WTC11 (cell line): Measurements from ENCODE around the gene VEGFA. TPM values are rescaled to one million over a fixed set of nuclear protein-coding genes. Genes with fewer than 3 reads are reported as not detected.

Source experiments
- ATAC-seq: fragments of 200-7000 bp; cut with Tn5 transposase; 2 replicates; pipeline ENCODE4 v1.10.0; 2021; ENCODE audit warnings: mild to moderate bottlenecking, moderate library complexity
- CTCF ChIA-PET: fragments of 300-600 bp; sonication (Branson Sonifier 250); formaldehyde crosslinking; loops from one replicate; lab custom pipeline; 2021; ENCODE audit warnings: antibody characterized with exemption; lab: Charles Lee
- POLR2A ChIA-PET: fragments of 350-600 bp; sonication (Branson Sonifier 250); formaldehyde crosslinking; loops from one replicate; lab custom pipeline; 2021; ENCODE audit warnings: antibody characterized with exemption; lab: Charles Lee
- DNase-seq: peaks from one replicate; pipeline ENCODE4 v3.0.0; 2021; ENCODE audit warnings: low spot score
- H3K27ac Mint-ChIP-seq: 2 replicates; pipeline ENCODE4 v1.8.0; 2021; ENCODE audit warnings: mixed read lengths
- H3K27me3 Mint-ChIP-seq: 2 replicates; pipeline ENCODE4 v1.8.0; 2021; ENCODE audit warnings: low read depth, mild to moderate bottlenecking, moderate library complexity, mixed read lengths
- H3K36me3 Mint-ChIP-seq: 2 replicates; pipeline ENCODE4 v1.8.0; 2021; ENCODE audit warnings: mixed read lengths
- H3K4me1 Mint-ChIP-seq: 2 replicates; pipeline ENCODE4 v1.8.0; 2022; ENCODE audit warnings: mixed read lengths
- H3K4me3 Mint-ChIP-seq: 2 replicates; pipeline ENCODE4 v1.8.0; 2021; ENCODE audit warnings: mild to moderate bottlenecking, moderate library complexity, mixed read lengths
- H3K9me3 Mint-ChIP-seq: 2 replicates; pipeline ENCODE4 v1.8.0; 2021; ENCODE audit warnings: mixed read lengths
- ARID4B ChIP-seq: sonication (generic); formaldehyde crosslinking; IDR thresholded peaks from 2 replicates; pipeline ENCODE4 v1.8.0; 2023; ENCODE audit warnings: missing genetic modification reagents, mild to moderate bottlenecking, borderline replicate concordance
- CTCF ChIP-seq: fragments of 200-600 bp; IDR thresholded peaks from 2 replicates; pipeline ENCODE4 v1.8.0; 2022; ENCODE audit warnings: antibody characterized with exemption
- FOXP4 ChIP-seq: sonication (generic); formaldehyde crosslinking; IDR thresholded peaks from 2 replicates; pipeline ENCODE4 v1.8.0; 2022; ENCODE audit warnings: mild to moderate bottlenecking, missing genetic modification reagents
- GRHL2 ChIP-seq: fragments of 250-450 bp; sonication (Bioruptor Pico); IDR thresholded peaks from 2 replicates; pipeline ENCODE4 v1.8.0; 2022; ENCODE audit warnings: mild to moderate bottlenecking, moderate library complexity; ENCODE audit not compliant: insufficient replicate concordance, severe bottlenecking
- HMGXB4 ChIP-seq: sonication (generic); formaldehyde crosslinking; IDR thresholded peaks from 2 replicates; pipeline ENCODE4 v1.8.1; 2023; ENCODE audit warnings: mild to moderate bottlenecking, moderate library complexity, missing genetic modification reagents
- NFYB ChIP-seq: sonication (generic); formaldehyde crosslinking; conservative IDR thresholded peaks from 2 replicates; pipeline ENCODE4 v1.8.0; 2022; ENCODE audit warnings: low read depth, missing genetic modification reagents
- NR3C1 ChIP-seq: sonication (generic); formaldehyde crosslinking; conservative IDR thresholded peaks from 2 replicates; pipeline ENCODE4 v1.8.1; 2023; ENCODE audit warnings: low read depth, mild to moderate bottlenecking, missing genetic modification reagents
- PRDM15 ChIP-seq: sonication (generic); formaldehyde crosslinking; IDR thresholded peaks from 2 replicates; pipeline ENCODE4 v1.8.0; 2022; ENCODE audit warnings: missing genetic modification reagents
- PREB ChIP-seq: sonication (generic); formaldehyde crosslinking; IDR thresholded peaks from 2 replicates; pipeline ENCODE4 v1.8.1; 2022; ENCODE audit warnings: mild to moderate bottlenecking, missing genetic modification reagents, moderate library complexity, borderline replicate concordance
- SMAD4 ChIP-seq: sonication (generic); formaldehyde crosslinking; IDR thresholded peaks from 2 replicates; pipeline ENCODE4 v1.8.0; 2022; ENCODE audit warnings: mild to moderate bottlenecking, missing genetic modification reagents
- ZNF121 ChIP-seq: sonication (generic); formaldehyde crosslinking; IDR thresholded peaks from 2 replicates; pipeline ENCODE4 v1.8.0; 2023; ENCODE audit warnings: missing genetic modification reagents
- ZNF232 ChIP-seq: sonication (generic); formaldehyde crosslinking; IDR thresholded peaks from 2 replicates; pipeline ENCODE4 v1.8.0; 2022; ENCODE audit warnings: mild to moderate bottlenecking, missing genetic modification reagents
- ZNF263 ChIP-seq: sonication (generic); formaldehyde crosslinking; IDR thresholded peaks from 2 replicates; pipeline ENCODE4 v1.8.1; 2022; ENCODE audit warnings: low read depth, mild to moderate bottlenecking, moderate library complexity, missing genetic modification reagents
- ZNF512 ChIP-seq: sonication (generic); formaldehyde crosslinking; IDR thresholded peaks from 2 replicates; pipeline ENCODE4 v1.8.1; 2022; ENCODE audit warnings: missing genetic modification reagents, borderline replicate concordance
- total RNA-seq: library from RNA; stranded (reverse); gene quantifications from 3 replicates; pipeline ENCODE4 v1.2.3, GENCODE V29; 2021

The VEGFA gene
- total RNA-seq, 1 experiment from 2014 or later, result 43.8 TPM

- peaks cover 24% of the 10 kb centered on the region for H3K4me1 Mint-ChIP-seq
- no peak for TF ChIP-seq ZNF512 (CRISPR knock-in tag)
- TF ChIP-seq ZNF263 (CRISPR knock-in tag), result no peak
- TF ChIP-seq ZNF121 (CRISPR knock-in tag), result no peak
- no peak for TF ChIP-seq ARID4B (CRISPR knock-in tag)
- TF ChIP-seq NFYB, result no peak
- no peak for TF ChIP-seq PREB (CRISPR knock-in tag)
- TF ChIP-seq NR3C1 (CRISPR knock-in tag), result no peak
- TF ChIP-seq SMAD4, result no peak
- no peak for TF ChIP-seq CTCF
- no peak for TF ChIP-seq PRDM15 (CRISPR knock-in tag)
- TF ChIP-seq ZNF232 (CRISPR knock-in tag), result no peak
- TF ChIP-seq HMGXB4, result no peak
- TF ChIP-seq GRHL2 (CRISPR knock-in tag), result no peak
- no peak for TF ChIP-seq FOXP4 (CRISPR knock-in tag)
- TF ChIP-seq, all 79 proteins: peak for 0
- Mint-ChIP-seq H3K36me3 (no peaks in the 10 kb centered on the region), H3K27me3 (peaks cover 3% of the 10 kb centered on the region), H3K9me3 (no peaks in the 10 kb centered on the region), H3K27ac (no peak overlapping the region), H3K4me3 (no peak overlapping the region)
- POLR2A ChIA-PET, result no interaction called here
- no peak for DNase-seq
- ATAC-seq, result no peak
- CTCF ChIA-PET, result interaction anchor here (1.0 to 2.2 kb wide), 6 partner anchors 13 to 333 kb away, joined by 3 to 10 read pairs (median 6); partner anchors contain the start of gene VEGFA
Observed at GRCh38 chr6:43746071-43746470, 23.9 kb upstream of the VEGFA start.
